ENCODE results near the gene LDLRAD4. TPM values are rescaled to one million over a fixed set of nuclear protein-coding genes. Genes with fewer than 3 reads are reported as not detected.

Gene LDLRAD4
- total RNA-seq, 2 donors from 2014 or later, result 33.1 to 41.2 TPM

- Histone ChIP-seq H3K4me3 (no peak overlapping the region), H3K9me3 (no peaks in the 10 kb centered on the region), H3K27me3 (no peaks in the 10 kb centered on the region), H3K4me1 (no peaks in the 10 kb centered on the region), H3K36me3 (no peaks in the 10 kb centered on the region), H3K27ac (no peak overlapping the region)
- TF ChIP-seq CTCF (IDR thresholded peaks at IDR 0.05), result no peak
- DNase-seq (ENCODE audit: low spot score), result no peak
These were observed 188.9 kb downstream of the LDLRAD4 start for GRCh38 chr18:13407484-13407883.

DNA sequence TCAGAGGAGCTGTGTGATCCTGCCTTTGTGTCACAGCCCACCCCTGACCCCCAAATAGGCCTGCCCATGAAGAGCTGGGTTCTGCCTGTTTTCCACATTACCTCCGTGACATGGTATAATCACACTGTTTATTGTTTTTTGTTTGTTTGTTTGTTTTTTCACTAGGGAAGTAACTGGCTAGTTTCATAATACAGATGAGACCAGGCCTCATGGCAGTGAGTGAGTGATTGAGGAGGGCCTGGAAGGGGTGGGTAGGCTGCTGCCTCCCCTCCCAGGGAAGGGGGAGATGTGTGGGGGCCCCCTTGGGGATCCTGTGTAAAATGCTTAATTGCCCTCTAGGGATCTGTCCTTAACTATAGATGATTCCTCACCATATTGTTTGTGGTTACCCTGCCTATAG, 190.5 kb downstream of the LDLRAD4 start:
- no peak for DNase-seq (ENCODE audit: low spot score)
- no peak for TF ChIP-seq CTCF (IDR thresholded peaks at IDR 0.05)
- no peaks in the 10 kb centered on the region for H3K36me3 ChIP-seq
- no peaks in the 10 kb centered on the region for H3K9me3 ChIP-seq
- no peaks in the 10 kb centered on the region for H3K4me1 ChIP-seq
- no peak overlapping the region for H3K27ac ChIP-seq
- H3K27me3 ChIP-seq, result no peaks in the 10 kb centered on the region
- no peak overlapping the region for H3K4me3 ChIP-seq

- no peaks in the 10 kb centered on the region for H3K9me3 ChIP-seq
- H3K27me3 ChIP-seq, result no peaks in the 10 kb centered on the region
- H3K4me1 ChIP-seq, result peaks cover 0 to 9% of the 10 kb centered on the region in 2 donors
- no peak for TF ChIP-seq CTCF (IDR thresholded peaks at IDR 0.05)
- no peaks in the 10 kb centered on the region for H3K36me3 ChIP-seq
- no peak overlapping the region for H3K4me3 ChIP-seq
- DNase-seq (ENCODE audit: low spot score), result no peak
- H3K27ac ChIP-seq, result no peak overlapping the region
These were observed 191.4 kb downstream of the LDLRAD4 start for GRCh38 chr18:13409997-13410396.

GRCh38 chr18:13410471-13410870, 191.9 kb downstream of the LDLRAD4 start:
- H3K4me1 ChIP-seq, result peaks cover 0 to 14% of the 10 kb centered on the region in 2 donors
- H3K27ac ChIP-seq, result no peak overlapping the region
- no peaks in the 10 kb centered on the region for H3K36me3 ChIP-seq
- no peak for DNase-seq (ENCODE audit: low spot score)
- no peak for TF ChIP-seq CTCF (IDR thresholded peaks at IDR 0.05)
- no peaks in the 10 kb centered on the region for H3K27me3 ChIP-seq
- no peaks in the 10 kb centered on the region for H3K9me3 ChIP-seq
- H3K4me3 ChIP-seq, result no peak overlapping the region

GRCh38 chr18:13412017-13412416, 193.5 kb downstream of the LDLRAD4 start:
- DNase-seq (ENCODE audit: low spot score), result no peak
- Histone ChIP-seq H3K27me3 (no peaks in the 10 kb centered on the region), H3K4me3 (no peak overlapping the region), H3K36me3 (no peaks in the 10 kb centered on the region), H3K9me3 (no peaks in the 10 kb centered on the region), H3K27ac (no peak overlapping the region), H3K4me1 (peaks cover 0 to 29% of the 10 kb centered on the region in 2 donors)
- TF ChIP-seq CTCF (IDR thresholded peaks at IDR 0.05), result no peak

- Histone ChIP-seq H3K27me3 (no peaks in the 10 kb centered on the region), H3K4me3 (no peak overlapping the region), H3K36me3 (no peaks in the 10 kb centered on the region), H3K4me1 (peaks cover 0 to 36% of the 10 kb centered on the region in 2 donors), H3K27ac (no peak overlapping the region), H3K9me3 (no peaks in the 10 kb centered on the region)
- no peak for DNase-seq (ENCODE audit: low spot score)
- TF ChIP-seq CTCF (IDR thresholded peaks at IDR 0.05), result no peak
These were observed 194.3 kb downstream of the LDLRAD4 start for GRCh38 chr18:13412901-13413300.
